ENCODE results near the gene CACYBP.
A peak's percentile ranks its signal among the peaks of the same experiment; 100 is the strongest.

CACYBP gene

DNA sequence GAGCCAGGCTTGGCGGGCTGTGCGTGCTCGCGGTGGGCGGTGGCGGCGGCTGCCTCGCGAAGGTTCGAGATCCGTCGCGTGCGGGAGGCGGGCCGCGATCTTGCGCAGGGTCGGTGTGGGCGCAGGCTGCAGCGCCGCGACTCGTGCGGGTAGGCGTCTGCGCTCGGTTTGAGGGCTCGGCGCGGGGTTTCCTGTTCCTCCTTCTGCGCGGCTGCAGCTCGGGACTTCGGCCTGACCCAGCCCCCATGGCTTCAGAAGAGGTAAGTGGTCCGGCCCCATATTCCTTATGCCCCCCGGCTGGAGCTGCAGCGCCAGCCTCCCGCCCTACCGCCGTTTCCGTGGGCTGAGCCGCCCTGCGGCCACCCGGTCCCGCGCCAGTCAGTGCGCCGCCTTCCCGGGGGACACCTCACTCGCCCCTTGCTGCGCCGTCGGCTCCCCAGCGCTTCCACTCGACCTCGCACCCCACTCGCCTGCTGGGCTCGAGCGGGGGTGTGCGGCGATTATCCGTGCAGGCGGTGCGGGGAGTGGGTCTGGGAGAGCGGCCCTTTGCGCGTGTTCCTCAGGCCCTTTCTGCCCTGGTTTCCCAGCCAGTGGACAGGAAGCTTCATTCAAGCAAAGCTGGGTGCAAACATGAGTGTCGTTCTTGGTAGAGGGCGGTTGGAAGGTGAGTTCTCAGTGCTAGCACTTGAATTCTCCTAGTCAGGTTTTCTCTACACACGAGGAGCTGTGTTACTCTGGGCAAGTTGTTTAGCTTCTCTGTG, at the start of gene CACYBP:
TSS of gene CACYBP (plus strand) at position 12 of the 761 bp plus-strand sequence. CDS start at position 246, 234 bp downstream.
- DNase-seq: peak; percentile 42

GRCh38 chr1:174953285-174954072, 46.3 kb upstream of the CACYBP start:
- DNase-seq: no peak

GRCh38 chr1:174954073-174954460, 45.7 kb upstream of the CACYBP start:
- DNase-seq: no peak

GRCh38 chr1:174954671-174955669, 44.8 kb upstream of the CACYBP start:
- no peak for DNase-seq

DNA sequence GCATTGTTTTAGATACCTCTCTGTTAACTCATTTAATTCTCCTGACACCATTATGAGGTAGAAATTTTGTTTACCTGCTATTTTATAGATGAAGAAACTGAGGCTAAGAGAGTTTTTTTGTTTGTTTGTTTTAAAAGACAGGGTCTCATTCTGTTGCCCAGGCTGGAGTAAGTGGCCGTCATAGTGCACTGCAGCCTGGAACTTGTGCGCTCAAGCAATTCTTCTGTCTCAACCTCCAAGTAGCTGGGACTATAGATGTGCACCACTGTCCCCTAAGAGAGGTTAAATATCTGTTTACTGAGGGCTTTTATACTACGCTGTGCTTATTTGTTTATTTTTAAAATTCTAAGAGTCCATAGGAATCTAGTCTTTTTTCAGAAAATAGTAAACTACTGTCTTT, 43.7 kb upstream of the CACYBP start:
- DNase-seq: no peak

- DNase-seq: no peak
Measured at GRCh38 chr1:174956976-174957375, 42.8 kb upstream of the CACYBP start.

- no peak for DNase-seq
Measured at GRCh38 chr1:174957829-174958228, 41.9 kb upstream of the CACYBP start.

DNA sequence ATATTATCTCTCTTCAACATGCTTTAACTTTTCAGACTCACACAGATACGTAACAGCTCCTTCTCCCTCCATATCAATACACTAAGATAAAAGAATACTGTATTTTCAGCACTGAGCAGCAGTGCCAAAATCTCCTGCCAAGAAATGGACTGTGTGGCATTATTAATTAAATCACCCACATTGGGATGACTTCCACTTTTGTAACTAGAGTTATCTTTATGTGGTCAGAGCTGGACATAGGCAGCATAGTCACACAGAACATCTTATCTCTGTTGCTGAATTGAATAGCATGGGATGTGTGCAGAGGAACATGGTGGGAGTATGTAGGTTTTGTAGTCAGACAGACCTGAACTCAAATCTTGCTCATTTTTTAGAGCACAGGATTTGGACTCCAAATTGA, 41.4 kb upstream of the CACYBP start:
- no peak for DNase-seq

DNA sequence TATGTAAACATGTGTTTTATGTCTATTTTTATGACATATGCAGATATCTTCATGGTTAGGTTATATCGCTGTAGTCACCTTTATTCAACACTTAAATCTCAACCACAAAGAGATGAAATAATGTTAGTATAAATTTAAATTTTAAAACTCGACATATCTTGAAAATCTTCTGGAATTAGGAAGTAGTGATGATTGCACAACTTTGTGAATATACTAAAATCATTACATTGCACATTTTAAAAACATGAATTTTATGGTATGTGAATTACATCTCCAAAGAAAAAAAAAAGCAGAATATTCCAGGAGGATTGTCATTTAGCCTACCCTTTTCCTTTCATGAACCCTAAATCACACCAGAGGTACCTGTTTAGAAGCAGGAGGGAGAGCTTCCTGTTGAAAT, 39.4 kb upstream of the CACYBP start:
- no peak for DNase-seq

GRCh38 chr1:174963529-174964125, 36.1 kb upstream of the CACYBP start:
- DNase-seq: no peak

DNA sequence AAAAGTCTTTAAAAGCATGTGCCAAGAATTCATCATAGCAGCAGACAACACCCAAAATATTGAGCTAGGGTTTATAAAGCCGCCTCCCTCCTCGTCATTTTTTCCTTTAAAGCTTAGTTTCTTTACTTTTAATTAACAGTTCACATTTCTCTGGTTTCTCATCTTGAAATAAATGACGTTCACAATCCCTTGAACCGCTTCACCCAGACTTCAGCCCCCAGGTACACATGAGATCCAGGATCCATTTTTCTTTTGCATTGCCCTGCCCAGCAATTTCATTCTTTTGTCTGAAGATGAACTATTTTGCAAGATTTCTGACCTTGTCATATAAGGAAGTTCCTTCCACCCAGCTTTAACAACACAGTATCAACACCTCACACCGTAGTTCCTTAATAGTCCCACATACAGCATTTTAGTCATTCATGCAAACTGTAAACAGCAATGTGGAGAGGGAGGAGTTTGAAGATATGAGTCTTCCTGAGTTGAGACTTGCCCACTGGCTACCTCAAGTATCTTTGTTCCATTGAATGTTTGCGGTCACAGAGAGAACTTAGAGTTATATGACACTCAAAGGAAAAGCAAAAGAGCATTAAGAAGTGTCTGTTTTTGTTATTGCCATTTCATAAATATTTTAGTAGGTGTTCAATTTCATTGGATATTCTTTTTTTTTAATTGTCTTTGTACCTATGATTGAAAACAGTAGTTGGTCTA, 35.3 kb upstream of the CACYBP start:
- no peak for DNase-seq

GRCh38 chr1:174964972-174965361, 34.8 kb upstream of the CACYBP start:
- DNase-seq: no peak

DNA sequence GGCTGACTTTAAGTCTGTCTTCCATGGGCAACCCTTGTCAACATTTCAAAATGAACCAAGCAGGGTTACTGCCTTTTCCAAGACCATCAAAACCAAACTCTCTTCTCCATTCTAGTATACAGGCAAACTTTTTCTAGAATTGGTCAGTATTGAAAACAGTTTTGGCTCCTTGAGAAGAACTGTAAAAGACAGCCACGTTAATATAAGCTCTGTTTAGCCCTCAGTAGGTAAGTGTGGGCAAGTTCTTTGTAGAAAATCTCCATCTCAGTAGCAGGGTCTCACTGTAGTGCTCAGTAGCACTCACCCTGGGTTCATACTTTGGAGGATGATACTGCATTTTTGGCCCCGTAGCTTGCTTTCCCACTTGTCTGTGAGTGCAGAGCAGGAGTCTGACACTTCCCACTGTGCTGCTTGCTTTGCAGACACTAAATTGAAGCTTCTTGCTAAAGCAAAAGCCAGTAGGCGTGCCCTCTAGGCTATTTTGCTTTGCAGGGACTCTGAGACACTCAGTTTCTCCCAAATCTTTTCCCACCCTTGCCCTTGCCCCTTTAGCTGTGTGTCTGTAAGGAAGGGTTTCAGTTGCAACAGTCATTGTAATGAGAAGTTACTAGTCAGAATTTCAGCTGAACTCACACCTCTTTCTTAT, 34.3 kb upstream of the CACYBP start:
- peak; percentile 20 for DNase-seq

DNA sequence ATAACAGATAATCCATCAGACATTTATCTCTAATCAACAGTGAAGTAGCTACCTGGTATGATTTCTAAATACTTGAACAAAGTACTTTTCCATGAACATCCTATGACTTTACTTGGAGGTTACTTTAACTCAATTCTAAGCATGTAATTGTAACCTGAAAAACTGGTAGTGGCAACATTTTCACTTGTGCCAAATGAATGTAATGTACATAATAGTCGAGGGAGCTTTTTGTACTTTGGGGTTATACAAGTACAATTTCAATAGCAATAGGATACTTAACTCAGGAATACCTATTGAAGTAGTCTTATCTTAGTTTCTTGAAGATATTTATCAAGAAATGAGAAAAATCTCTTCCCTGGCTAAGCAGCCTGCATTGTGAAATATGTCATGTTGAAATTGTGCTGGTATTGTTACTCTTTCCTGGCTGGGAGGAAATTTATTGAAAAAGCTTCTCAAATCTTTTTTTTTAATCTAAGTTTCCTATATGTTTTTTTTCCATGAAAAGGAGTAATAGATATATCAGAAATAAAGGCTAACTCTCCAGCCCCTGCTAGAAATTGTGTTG, 33.7 kb upstream of the CACYBP start:
- no peak for DNase-seq

DNA sequence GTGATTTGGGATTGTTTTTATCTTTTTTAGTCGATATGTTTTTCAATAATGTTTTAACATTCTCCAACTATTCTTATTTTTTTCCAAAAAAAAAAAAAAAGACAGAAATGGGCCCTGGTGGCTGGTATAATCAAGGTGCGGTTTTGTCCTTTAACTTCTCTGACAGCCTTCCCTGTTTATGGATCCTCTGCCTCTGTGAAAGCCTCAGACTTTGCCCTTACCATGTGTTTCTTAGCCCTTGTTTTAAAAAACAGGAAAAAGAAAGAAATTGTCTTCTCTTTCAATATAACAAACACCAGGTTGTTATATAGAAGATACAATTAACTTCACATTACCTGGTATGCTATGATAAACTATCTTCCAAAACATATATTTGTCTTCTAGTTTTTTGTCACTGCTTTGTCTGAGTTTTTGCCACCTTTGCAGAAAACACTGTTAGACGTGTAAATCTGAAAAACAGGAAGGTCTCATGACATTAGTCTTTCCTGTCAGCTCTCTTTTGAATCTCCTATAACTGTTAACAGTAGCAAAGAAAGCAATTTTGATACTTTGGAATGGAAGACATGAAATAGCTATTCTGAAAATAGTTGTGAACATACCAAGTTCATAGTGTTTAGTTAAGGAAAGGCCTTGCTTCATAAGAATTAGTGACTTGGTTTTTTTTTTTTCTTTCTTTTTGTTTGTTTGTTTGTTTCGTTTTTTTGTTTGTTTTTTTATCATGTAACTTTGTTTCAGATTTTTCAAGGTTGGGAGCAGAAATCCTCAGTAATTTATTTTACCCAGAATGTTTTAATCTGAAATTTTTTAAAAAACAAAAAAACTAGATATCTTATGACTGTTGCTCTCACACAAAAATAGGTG, 31.7 kb upstream of the CACYBP start:
- DNase-seq: no peak

DNA sequence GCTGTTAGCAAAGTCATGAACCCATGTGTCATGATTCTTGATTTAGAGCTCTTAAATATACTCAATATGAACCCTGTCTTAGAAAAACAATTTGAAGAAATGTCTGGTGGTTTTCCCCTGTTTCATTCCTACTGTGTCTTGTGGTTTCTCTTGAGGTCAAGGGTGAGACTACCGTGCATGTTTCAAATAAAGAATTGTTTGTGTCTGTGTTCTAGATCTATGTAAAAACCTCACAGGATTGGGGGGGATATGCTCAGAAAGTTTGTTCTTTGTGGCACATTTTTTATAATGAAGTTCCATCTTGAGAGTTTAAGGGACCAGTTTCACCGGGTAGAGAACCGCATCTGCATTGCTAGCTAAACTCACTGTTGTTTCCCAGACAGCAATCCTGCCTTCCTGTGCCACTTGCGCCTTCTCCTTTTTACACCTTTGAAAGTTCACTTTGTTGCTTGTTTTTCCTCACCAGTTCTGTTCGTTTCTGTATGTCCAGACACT, 30.9 kb upstream of the CACYBP start:
- peak; percentile 24 for DNase-seq

- DNase-seq: no peak
Measured at GRCh38 chr1:174969977-174970376, 29.8 kb upstream of the CACYBP start.

GRCh38 chr1:174971466-174971865, 28.3 kb upstream of the CACYBP start:
- no peak for DNase-seq

GRCh38 chr1:174971902-174972301, 27.8 kb upstream of the CACYBP start:
- DNase-seq: no peak

DNA sequence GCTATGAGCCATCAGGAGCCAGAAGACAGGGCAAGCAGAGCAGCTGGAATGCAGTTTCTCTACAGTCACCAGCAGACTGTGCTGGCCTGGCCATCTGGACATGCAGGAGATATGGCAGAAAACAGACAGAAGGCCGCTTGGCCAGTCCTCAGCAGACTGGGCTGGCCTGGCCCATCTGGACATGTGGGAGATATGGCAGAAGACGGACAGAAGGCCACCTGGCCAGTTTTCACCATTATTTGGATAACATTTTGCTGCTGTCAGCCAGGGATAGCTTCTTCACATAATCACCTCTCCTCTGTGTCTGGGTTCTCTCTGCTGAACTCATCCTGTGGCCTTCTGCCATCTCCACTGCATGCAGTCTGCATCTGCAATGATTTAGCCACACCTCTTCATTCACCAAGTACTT, 25.0 kb upstream of the CACYBP start:
- no peak for DNase-seq

Measured in activated gamma-delta T cell treated with Interleukin-2 at 50 U/mL for 16 hours (primary cell).